NCI-H2029 treated with DMSO at 0.1 percent for 48 hours (cell line): ENCODE data around the gene HOXA7.

Source experiments
- DNase-seq: peaks from one replicate; lab custom pipeline; 2025; lab: John Stamatoyannopoulos, UW

Gene HOXA7

GRCh38 chr7:27159266-27160144 lies 3.0 kb upstream of the HOXA7 start:
- no peak for DNase-seq

- DNase-seq: no peak
Observed at GRCh38 chr7:27158436-27159265, 2.2 kb upstream of the HOXA7 start.

GRCh38 chr7:27157702-27158431 lies 1.4 kb upstream of the HOXA7 start:
- no peak for DNase-seq

GRCh38 chr7:27156916-27157701 lies 634 bp upstream of the HOXA7 start:
- DNase-seq: no peak

- DNase-seq: no peak
Observed at GRCh38 chr7:27155816-27156507, 513 bp downstream of the HOXA7 start.

- DNase-seq: no peak
Observed at GRCh38 chr7:27154901-27155815, 1.3 kb downstream of the HOXA7 start.

GRCh38 chr7:27154369-27154768 lies 2.1 kb downstream of the HOXA7 start:
- DNase-seq: no peak

- no peak for DNase-seq
Observed at GRCh38 chr7:27153526-27153925, 2.9 kb downstream of the HOXA7 start.

- DNase-seq: no peak
Observed at GRCh38 chr7:27152816-27153442, 3.5 kb downstream of the HOXA7 start.

- no peak for DNase-seq
Observed at GRCh38 chr7:27151931-27152815, 4.3 kb downstream of the HOXA7 start, which contains the start of gene HOXA3. HOXA3 (minus strand) TSS chr7:27152583; CDS start chr7:27110640, 41,943 bp downstream.

- DNase-seq: no peak
Observed at GRCh38 chr7:27151341-27151930, 5.0 kb downstream of the HOXA7 start.

GRCh38 chr7:27150568-27151340 lies 5.7 kb downstream of the HOXA7 start:
- no peak for DNase-seq

GRCh38 chr7:27149842-27150567 lies 6.5 kb downstream of the HOXA7 start:
- no peak for DNase-seq

GRCh38 chr7:27148756-27149641 lies 7.5 kb downstream of the HOXA7 start:
- no peak for DNase-seq

GRCh38 chr7:27148031-27148755 lies 8.3 kb downstream of the HOXA7 start:
- DNase-seq: no peak
